Aorta (tissue), 5 donors: ENCODE measurements around the gene ADAMTS7. TPM values are rescaled to one million over a fixed set of nuclear protein-coding genes. Genes with fewer than 3 reads are reported as not detected.

ENCODE experiments used
- ATAC-seq: fragments of 200-7000 bp; cut with Tn5 transposase; one replicate; pipeline ENCODE4 v1.9.1; 2022; ENCODE audit warnings: moderate library complexity; ENCODE audit not compliant: low FRiP score
- DNase-seq, 2 donors: peaks; one replicate each; pipeline ENCODE4 v3.0.0-alpha.2; 2020
- H3K27ac ChIP-seq, 2 donors: one replicate each; pipeline ENCODE4 v1.5.1; 2013; ENCODE audit warnings: low read length in 2 of 2, mild to moderate bottlenecking in 2 of 2, moderate library complexity in 2 of 2, control low read depth in 1 of 2, inconsistent platforms in 1 of 2, low read depth in 1 of 2
- H3K27me3 ChIP-seq, 2 donors: one replicate each; pipeline ENCODE4 v1.6.1; 2013; ENCODE audit warnings: control low read depth in 1 of 2, low read length in 1 of 2, mild to moderate bottlenecking in 1 of 2, moderate library complexity in 1 of 2; ENCODE audit not compliant: insufficient read depth in 2 of 2, control insufficient read depth in 1 of 2
- H3K36me3 ChIP-seq, 2 donors: one replicate each; pipeline ENCODE4 v1.6.1; 2013; ENCODE audit warnings: control low read depth in 1 of 2, low read length in 1 of 2, mild to moderate bottlenecking in 1 of 2; ENCODE audit not compliant: insufficient read depth in 2 of 2, control insufficient read depth in 1 of 2
- H3K4me1 ChIP-seq, 2 donors: one replicate each; pipeline ENCODE4 v1.6.1; 2013; ENCODE audit warnings: low read length in 2 of 2, control low read depth in 1 of 2, mild to moderate bottlenecking in 1 of 2, moderate library complexity in 1 of 2; ENCODE audit not compliant: insufficient read depth in 2 of 2, control insufficient read depth in 1 of 2
- H3K4me3 ChIP-seq, 2 donors: one replicate each; pipeline ENCODE4 v1.5.1; 2013; ENCODE audit warnings: low read length in 2 of 2, control low read depth in 1 of 2, mild to moderate bottlenecking in 1 of 2
- H3K9me3 ChIP-seq: one replicate; pipeline ENCODE4 v1.6.1; 2013; ENCODE audit warnings: mild to moderate bottlenecking, low read length; ENCODE audit not compliant: control insufficient read depth
- WGBS, 2 donors: extraction: QIAGEN DNeasy Blood & Tissue Kit; methylation state at CpG; one replicate each; pipeline ENCODE4 v1.1.7; 2013; 5-methylcytosine and 5-hydroxymethylcytosine counted together
- intact Hi-C, 2 donors: fragments of 100-400 bp; cut with DNase I; formaldehyde crosslinking; loops; one replicate each; pipeline versions ENCODE4 v1.14.2 to v1.15.0; 2022
- polyA plus RNA-seq, 2 donors: library from polyadenylated mRNA; stranded (reverse); fragments of 200-250 nt; gene quantifications; one replicate each; pipeline ENCODE4 v1.2.3, GENCODE V29; 2013
- total RNA-seq, 2 donors: library from RNA; stranded (reverse); fragmentation: NEBNext Ultra II Directional; extraction: Animal tissue kit (Norgen Biotek cat#: 25700); gene quantifications; one replicate each; pipeline ENCODE4 v1.2.1, GENCODE V29; 2021
- donor health status: healthy with polysubstance abuse.
- donor health status: Bipolar disorder and iron deficiency.
- donor health status: DM: no; HTN: no; CAD: no.
- donor health status: DM: no; HTN: no; CAD: no.
- donor health status: DM: yes; HTN: yes; CAD: no.

Gene ADAMTS7
- total and polyA plus RNA-seq, 4 donors = 3.9 to 30.0 (median 19.3) TPM

DNA sequence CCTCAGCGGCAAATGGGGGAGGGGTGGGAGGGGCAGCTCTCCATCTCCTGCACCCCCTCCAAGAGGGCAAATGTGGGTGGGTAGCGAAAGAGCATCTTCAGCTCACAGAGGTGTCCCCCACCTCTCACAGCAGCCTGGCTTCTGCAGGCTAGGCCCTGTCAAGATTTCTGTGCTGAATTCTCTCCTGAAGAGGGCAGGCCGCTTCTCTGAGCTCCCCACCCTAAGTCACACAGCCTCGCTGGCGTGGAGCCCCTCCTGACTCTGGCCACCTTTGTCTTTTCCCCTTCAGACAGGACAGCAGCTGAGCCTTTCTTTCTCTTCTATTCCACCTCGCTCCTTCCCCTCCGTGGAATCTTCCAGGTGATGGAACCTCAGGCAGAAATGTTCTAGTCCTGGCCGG lies 26.3 kb upstream of the ADAMTS7 start:
- ATAC-seq (no peak), DNase-seq (peak in 1 of 2 donors; percentile 23)
- Histone ChIP-seq H3K36me3 (no peaks in the 10 kb centered on the region), H3K4me3 (no peak overlapping the region), H3K27ac (no peak overlapping the region), H3K9me3 (no peaks in the 10 kb centered on the region), H3K4me1 (no peaks in the 10 kb centered on the region), H3K27me3 (no peaks in the 10 kb centered on the region)
- WGBS, 2 donors = 94 to 96% methylated on average over 8 of the region's 8 CpGs
- intact Hi-C loops = no loop called here

DNA sequence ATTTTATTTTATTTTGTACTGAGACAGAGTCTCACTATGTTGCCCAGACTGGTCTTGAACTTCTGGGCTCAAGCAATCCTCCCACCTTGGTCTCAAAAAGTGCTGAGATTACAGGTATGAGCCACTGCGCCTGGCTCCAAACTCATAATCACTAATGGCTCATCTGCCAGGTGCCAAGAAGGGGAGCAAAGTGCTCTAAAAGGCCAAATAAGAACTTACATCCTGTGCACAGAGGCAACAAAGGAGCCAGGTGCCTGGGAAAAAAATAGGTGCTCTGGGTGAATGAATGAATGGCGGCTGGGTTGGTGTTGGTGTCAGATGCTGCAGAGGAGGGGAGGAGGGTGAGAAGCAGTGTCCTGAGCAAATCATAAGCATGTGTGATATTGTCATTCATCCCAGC lies 25.9 kb upstream of the ADAMTS7 start:
- ATAC-seq = no peak
- no peaks in the 10 kb centered on the region for H3K4me1 ChIP-seq
- DNase-seq = no peak
- 52 to 71% methylated on average over 2 of the region's 2 CpGs for WGBS, 2 donors
- no peak overlapping the region for H3K4me3 ChIP-seq
- no peaks in the 10 kb centered on the region for H3K9me3 ChIP-seq
- no peak overlapping the region for H3K27ac ChIP-seq
- H3K27me3 ChIP-seq = no peaks in the 10 kb centered on the region
- intact Hi-C loops = no loop called here
- H3K36me3 ChIP-seq = no peaks in the 10 kb centered on the region

DNA sequence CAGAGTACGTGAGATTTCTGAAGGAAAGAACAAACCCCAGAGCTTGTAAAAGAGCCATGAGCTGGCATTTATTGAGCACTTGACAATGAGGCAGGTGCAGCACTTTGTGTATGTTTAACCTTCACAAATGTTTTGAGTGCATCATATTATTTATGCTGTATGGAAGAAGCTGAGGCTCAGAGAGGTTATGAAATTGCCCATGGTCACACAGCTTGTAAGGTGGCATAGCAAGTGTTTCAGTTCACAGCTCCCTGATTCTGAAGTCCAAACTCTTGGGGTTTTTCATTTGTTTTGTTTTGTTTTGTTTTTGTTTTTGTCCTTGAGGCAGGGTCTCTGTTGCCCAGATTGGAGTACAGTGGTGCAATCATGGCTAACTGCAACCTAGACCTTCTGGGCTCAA lies 25.1 kb upstream of the ADAMTS7 start:
- ATAC-seq = no peak
- no peaks in the 10 kb centered on the region for H3K36me3 ChIP-seq
- 95 to 100% methylated on average over 1 of the region's 1 CpG for WGBS, 2 donors
- H3K9me3 ChIP-seq = no peaks in the 10 kb centered on the region
- DNase-seq = no peak
- no peak overlapping the region for H3K4me3 ChIP-seq
- intact Hi-C loops = no loop called here
- H3K27ac ChIP-seq = no peak overlapping the region
- H3K27me3 ChIP-seq = no peaks in the 10 kb centered on the region
- no peaks in the 10 kb centered on the region for H3K4me1 ChIP-seq

DNA sequence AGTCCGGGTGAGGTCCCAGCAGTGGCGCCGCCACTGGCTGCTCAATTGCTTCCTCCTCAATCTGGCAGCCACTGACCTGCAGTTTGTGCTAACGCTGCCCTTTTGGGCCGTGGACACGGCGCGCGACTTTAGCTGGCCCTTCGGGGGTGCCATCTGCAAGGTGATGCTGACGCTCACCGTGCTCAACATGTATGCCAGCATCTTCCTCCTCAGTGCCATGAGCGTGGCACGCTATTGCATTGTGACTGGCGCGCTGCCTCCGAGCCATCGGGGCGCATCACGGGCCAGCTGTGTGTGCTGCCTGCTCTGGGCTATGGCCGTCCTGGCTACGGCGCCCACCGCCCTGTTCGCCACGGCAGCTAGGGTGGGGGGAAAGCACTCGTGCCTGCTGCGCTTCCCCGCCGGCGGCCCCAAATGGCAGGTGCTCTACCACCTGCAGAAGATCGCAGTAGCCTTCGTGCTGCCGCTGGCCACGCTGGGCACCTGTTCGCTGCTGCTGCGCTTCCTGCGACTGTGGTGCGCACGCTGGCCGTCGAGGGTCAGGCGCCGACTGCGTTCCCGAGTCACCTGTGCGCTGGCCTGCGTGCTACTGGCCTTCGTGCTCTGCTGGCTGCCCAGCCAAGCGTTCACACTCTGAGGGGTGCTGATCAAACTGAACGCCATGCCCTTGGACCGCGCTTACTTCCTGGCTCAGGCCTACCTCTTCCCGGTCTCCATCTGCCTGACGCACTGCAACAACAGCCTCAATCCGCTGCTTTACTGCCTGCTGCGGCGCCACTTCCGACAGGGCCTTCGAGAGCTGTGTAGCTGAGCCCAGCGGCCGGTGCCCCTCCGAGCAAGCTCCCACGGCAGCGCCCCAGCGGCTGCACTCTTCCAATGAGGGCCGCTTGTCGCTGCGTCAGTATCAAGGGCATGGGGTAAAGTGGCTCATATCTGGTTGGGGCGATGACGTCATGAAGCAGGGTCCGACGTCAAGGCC lies 20.3 kb upstream of the ADAMTS7 start:
- no peaks in the 10 kb centered on the region for H3K9me3 ChIP-seq
- H3K4me3 ChIP-seq = no peak overlapping the region
- H3K36me3 ChIP-seq = no peaks in the 10 kb centered on the region
- 90 to 92% methylated on average over 73 of the region's 73 CpGs for WGBS, 2 donors
- peak; percentile 15 for ATAC-seq
- no peaks in the 10 kb centered on the region for H3K4me1 ChIP-seq
- H3K27me3 ChIP-seq = no peaks in the 10 kb centered on the region
- DNase-seq = peak in 1 of 2 donors; percentile 72
- intact Hi-C loops = no loop called here
- no peak overlapping the region for H3K27ac ChIP-seq

DNA sequence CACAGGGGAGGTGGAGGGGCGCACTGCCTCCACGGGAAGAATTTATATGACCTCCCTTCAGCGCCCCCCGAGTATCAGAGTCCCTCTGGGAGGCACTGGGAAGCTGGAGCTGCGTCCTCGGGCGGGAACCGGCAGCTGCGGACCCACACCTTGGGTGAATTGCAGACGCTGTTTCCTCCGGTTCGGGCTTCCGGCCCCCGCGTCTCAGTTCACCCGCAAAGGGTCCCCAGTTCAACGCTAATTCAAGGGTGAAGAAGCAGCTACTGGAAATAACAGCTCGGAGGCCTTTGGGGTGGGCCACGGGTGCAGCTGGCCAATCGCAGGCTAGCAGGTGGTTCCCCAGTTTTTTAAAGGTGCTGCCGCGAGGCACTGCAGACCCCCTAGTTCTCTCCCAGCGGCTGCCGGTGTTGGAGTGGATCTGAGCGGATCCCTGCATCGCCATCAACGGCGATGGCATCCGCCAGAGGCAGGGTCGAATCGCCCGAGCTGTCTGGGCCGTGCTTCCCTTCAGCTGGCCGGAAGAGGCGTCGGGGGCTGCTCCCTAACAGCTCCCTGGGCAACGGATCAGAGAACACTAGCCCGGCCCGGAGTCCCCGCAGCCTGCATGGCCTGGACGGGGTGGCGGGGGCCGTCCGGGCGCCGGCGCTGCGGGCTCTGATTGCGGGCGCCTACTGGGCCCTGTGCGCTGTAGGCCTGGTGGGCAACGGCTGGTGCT lies 19.4 kb upstream of the ADAMTS7 start:
- H3K27me3 ChIP-seq = no peaks in the 10 kb centered on the region
- no peaks in the 10 kb centered on the region for H3K36me3 ChIP-seq
- intact Hi-C loops = no loop called here
- 68 to 75% methylated on average over 50 to 52 of the region's 52 CpGs for WGBS, 2 donors
- DNase-seq (peak in 1 of 2 donors; percentile 62), ATAC-seq (peak; percentile 46)
- no peak overlapping the region for H3K4me3 ChIP-seq
- no peak overlapping the region for H3K27ac ChIP-seq
- no peaks in the 10 kb centered on the region for H3K9me3 ChIP-seq
- no peaks in the 10 kb centered on the region for H3K4me1 ChIP-seq

DNA sequence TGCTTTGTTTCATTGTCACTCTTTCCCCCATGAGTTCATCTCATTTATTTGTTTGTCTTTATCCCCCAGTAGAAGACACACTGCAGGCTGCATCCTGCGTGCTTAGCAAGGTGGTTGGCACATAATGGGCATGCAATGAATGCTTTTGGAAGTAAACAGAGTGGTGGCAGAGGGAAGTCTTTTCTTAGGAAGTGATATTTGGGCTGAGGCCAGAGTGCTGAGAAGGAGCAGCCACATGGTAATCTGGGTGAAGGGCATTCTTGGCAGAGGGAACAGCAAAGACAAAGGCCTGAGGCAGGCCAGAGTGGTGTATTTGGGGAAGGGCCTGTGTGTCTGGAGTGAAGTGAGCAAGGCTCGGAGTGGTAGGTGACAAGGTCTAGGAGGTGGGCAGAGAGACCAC lies 17.7 kb upstream of the ADAMTS7 start:
- Histone ChIP-seq H3K4me3 (no peak overlapping the region), H3K9me3 (no peaks in the 10 kb centered on the region), H3K27ac (no peak overlapping the region), H3K4me1 (no peaks in the 10 kb centered on the region), H3K27me3 (no peaks in the 10 kb centered on the region), H3K36me3 (no peaks in the 10 kb centered on the region)
- no peak for DNase-seq
- no peak for ATAC-seq
- WGBS, 2 donors = 54 to 65% methylated on average over 2 of the region's 2 CpGs
- intact Hi-C loops = no loop called here

DNA sequence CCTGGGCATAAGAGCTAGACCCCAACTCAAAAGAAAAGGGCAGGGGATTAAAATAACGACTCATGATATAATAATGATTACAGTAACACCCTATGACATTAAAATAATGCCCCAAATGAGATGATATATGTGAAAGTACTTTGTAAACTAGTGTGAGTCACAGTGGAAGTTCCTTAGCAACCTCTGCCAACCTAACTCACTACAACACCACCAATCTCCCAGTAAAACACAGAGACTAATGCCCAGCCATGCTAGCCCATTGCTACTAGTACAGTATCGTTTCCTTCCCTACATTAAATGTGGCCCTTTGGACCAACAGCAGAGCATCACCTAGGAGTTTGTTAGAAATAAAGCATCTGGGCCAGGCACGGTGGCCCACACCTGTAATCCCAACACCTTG lies 11.2 kb upstream of the ADAMTS7 start:
- no peak for ATAC-seq
- WGBS, 2 donors = 63 to 64% methylated on average over 3 of the region's 3 CpGs
- Histone ChIP-seq H3K27me3 (no peaks in the 10 kb centered on the region), H3K4me1 (no peaks in the 10 kb centered on the region), H3K9me3 (no peaks in the 10 kb centered on the region), H3K36me3 (no peaks in the 10 kb centered on the region), H3K27ac (no peak overlapping the region), H3K4me3 (no peak overlapping the region)
- intact Hi-C loops = no loop called here
- no peak for DNase-seq

DNA sequence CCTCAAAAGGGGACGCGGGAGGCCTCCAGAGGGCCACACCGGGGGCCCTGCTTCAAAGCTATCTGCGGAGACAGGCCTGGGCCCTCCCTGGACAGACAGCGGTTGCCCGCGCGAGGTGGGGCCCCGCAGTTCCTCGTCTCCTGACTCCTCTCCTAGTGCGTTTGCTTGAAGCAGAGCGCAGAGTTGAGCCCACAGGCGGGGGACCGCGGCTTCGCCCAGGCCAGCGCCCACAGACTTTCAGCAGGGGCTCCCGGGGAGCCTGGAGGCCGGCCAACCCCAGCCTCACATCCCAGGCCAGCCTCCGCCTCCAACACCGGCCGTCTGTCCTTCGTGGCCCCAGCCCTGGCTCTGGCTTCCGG lies 540 bp upstream of the ADAMTS7 start:
- intact Hi-C loops = loop anchor here (1.0 to 5.0 kb wide), 3 partner anchors 45 to 65 kb away; no protein-coding TSS in a partner anchor
- Histone ChIP-seq H3K27ac (peak overlapping the region; percentile 29 to 53), H3K36me3 (no peaks in the 10 kb centered on the region), H3K9me3 (no peaks in the 10 kb centered on the region), H3K4me3 (peak overlapping the region in 1 of 2 donors; percentile 20), H3K4me1 (no peaks in the 10 kb centered on the region), H3K27me3 (no peaks in the 10 kb centered on the region)
- DNase-seq = no peak
- peak; percentile 40 for ATAC-seq
- 18 to 29% methylated on average over 23 to 24 of the region's 24 CpGs for WGBS, 2 donors
